Measurements from ENCODE around the gene PARD3. TPM values are rescaled to one million over a fixed set of nuclear protein-coding genes. Genes with fewer than 3 reads are reported as not detected.
"Not testable (repeated sequence)": the region's sequence is repeated elsewhere in the genome, so short reads cannot be mapped to it uniquely, and the experiment has no call there.

The PARD3 gene
- total RNA-seq, 4 donors from 2014 or later, result 39.2 to 124 (median 48.0) TPM

DNA sequence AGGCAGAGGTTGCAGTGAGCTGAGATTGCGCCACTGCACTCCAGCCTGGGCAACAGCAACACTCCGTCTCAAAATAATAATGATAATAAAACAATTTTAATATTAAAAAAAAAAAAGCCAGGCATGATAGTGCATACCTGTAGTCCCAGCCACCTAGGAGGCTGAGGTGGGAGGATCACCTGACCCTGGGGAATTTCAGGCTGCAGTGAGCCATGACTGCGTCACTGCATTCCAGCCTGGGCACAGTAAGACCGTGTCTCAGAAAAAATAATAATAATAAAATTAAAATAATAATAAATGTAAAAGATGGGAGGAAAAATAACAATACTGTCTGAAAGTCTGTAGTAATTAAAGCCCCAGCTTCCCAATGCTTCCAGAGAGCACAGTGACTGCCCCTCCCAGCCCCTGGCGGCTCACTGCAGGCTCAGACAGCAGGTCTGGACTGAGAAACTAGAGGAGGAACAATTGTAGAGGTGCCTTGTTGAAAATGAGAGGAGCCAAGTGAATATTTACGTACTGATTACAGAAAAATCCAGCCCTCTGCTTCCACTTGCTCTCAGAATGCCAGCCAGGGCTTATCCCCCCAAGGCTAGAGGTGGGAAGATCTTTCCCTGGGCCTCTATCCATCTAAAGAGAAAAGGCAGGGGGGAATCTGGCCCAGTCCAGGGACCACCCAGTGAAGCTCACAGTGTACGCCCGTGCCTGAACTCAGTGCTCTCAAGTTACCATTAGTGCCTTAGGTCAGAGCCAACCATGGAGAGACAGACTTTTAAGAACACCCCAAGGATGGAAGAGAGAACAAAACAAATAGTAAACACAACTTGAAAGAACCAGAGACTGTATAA is 112.8 kb downstream of the PARD3 start:
- TF ChIP-seq, protein P1, sequence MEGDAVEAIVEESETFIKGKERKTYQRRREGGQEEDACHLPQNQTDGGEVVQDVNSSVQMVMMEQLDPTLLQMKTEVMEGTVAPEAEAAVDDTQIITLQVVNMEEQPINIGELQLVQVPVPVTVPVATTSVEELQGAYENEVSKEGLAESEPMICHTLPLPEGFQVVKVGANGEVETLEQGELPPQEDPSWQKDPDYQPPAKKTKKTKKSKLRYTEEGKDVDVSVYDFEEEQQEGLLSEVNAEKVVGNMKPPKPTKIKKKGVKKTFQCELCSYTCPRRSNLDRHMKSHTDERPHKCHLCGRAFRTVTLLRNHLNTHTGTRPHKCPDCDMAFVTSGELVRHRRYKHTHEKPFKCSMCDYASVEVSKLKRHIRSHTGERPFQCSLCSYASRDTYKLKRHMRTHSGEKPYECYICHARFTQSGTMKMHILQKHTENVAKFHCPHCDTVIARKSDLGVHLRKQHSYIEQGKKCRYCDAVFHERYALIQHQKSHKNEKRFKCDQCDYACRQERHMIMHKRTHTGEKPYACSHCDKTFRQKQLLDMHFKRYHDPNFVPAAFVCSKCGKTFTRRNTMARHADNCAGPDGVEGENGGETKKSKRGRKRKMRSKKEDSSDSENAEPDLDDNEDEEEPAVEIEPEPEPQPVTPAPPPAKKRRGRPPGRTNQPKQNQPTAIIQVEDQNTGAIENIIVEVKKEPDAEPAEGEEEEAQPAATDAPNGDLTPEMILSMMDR (IDR thresholded peaks at IDR 0.05), result no peak
- no peak for TF ChIP-seq POLR2A (IDR thresholded peaks at IDR 0.05)
- Histone ChIP-seq H3K27ac (no peak overlapping the region), H3K4me3 (no peak overlapping the region), H3K4me1 (peaks cover 0 to 8% (median 0%) of the 10 kb centered on the region in 4 donors), H3K27me3 (no peaks in the 10 kb centered on the region), H3K36me3 (no peaks in the 10 kb centered on the region), H3K9me3 (no peaks in the 10 kb centered on the region)
- no peak for DNase-seq

DNA sequence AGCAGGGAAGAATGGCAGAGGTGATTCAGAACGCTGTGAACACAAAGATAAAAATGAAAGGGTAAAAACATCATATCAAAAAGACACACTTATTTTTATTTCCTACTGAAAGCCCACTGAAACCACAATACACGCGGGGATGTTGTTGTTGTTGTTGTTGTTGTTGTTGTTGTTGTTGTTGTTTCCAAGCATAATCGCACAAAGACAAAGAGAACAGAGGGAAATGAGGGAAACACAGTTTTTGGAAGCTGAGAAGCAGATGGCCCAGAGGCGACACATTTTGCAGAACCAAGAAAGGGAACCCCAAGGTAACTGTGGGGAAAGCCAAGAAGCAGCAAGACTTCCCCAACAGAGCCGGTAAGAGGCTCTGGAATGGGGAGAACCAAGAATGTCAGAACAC is 113.9 kb downstream of the PARD3 start:
- H3K4me1 ChIP-seq, result peaks cover 0 to 8% (median 0%) of the 10 kb centered on the region in 4 donors
- TF ChIP-seq POLR2A (IDR thresholded peaks at IDR 0.05), result no peak
- TF ChIP-seq, protein P1 (IDR thresholded peaks at IDR 0.05), result no peak

DNA sequence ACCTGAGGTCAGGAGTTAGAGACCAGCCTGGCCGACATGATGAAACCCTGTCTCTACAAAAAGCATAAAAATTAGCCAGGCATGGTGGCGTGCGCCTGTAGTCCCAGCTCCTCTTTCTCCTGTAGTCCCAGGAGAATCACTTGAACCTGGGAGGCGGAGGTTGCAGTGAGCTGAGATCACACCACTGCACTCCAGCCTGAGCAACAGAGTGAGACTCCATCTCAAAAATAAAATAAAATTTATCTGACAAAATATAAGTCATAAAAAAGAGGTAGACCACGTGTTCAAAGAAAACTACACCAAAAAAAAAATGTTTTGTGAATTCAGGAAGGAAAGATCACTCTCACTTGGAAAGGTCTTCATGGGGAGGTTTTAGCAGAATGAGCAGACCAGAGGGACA is 114.3 kb downstream of the PARD3 start:
- not testable (repeated sequence) for H3K4me1 ChIP-seq, H3K9me3 ChIP-seq, H3K27ac ChIP-seq, DNase-seq, H3K27me3 ChIP-seq, H3K36me3 ChIP-seq, H3K4me3 ChIP-seq

More for the DNA sequence above, 113.9 kb downstream of the PARD3 start:
- Histone ChIP-seq H3K27ac (no peak overlapping the region), H3K9me3 (no peaks in the 10 kb centered on the region), H3K4me3 (no peak overlapping the region), H3K27me3 (no peaks in the 10 kb centered on the region), H3K36me3 (no peaks in the 10 kb centered on the region)
- DNase-seq, result no peak

DNA sequence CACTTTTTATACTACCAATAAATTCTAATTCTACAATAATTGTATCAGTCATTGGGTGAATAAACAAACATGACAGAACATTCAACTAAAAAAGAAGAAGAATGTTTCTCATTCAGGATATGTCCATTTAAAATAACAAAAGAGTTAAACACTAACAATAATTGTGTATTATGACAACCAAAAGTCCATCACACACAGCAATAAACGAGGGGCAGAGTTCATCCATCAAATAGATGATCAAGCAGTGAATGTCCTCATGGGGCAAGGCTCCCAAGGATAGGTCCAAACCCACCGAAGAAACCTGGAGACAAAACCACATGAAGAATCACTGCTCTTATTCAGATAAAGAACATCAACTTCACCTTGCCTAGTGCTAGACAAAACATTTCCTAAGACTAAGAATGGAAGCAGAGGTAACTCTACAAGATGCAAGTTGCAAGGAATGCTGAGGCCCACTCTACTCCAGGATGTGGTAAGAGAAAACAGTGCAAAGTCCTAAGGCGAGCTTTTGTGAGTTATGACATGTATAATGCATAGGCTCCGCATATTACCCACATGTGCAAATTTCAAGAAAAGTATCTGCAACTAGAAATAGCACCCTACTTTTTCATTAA is 115.1 kb downstream of the PARD3 start:
- DNase-seq, result no peak
- H3K9me3 ChIP-seq, result no peaks in the 10 kb centered on the region
- no peak overlapping the region for H3K4me3 ChIP-seq
- no peaks in the 10 kb centered on the region for H3K36me3 ChIP-seq
- TF ChIP-seq, protein P1 (IDR thresholded peaks at IDR 0.05), result no peak
- TF ChIP-seq POLR2A (IDR thresholded peaks at IDR 0.05), result no peak
- H3K27ac ChIP-seq, result no peak overlapping the region
- no peaks in the 10 kb centered on the region for H3K27me3 ChIP-seq
- peaks cover 0 to 8% (median 0%) of the 10 kb centered on the region in 4 donors for H3K4me1 ChIP-seq

DNA sequence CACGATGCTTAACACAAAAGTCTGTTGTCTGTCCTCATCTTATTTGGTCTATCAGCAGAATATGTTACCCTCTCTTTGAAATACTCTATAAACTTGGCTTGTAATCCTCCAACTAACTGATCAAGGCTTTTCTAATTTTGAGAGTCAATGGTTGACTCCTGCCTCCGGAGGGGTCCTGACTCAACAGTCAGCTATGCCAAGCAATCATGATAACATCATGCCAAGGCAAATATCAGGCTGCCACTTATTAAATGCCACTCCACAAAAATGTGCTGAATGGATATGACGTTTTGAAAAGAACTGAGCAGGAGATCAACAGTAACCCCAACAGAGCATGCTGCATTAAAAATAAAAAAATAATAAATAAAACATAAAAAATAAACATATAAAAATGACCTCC is 116.1 kb downstream of the PARD3 start:
- Histone ChIP-seq H3K27ac (no peak overlapping the region), H3K27me3 (no peaks in the 10 kb centered on the region), H3K36me3 (no peaks in the 10 kb centered on the region), H3K4me1 (peaks cover 0 to 8% (median 0%) of the 10 kb centered on the region in 4 donors), H3K9me3 (no peaks in the 10 kb centered on the region), H3K4me3 (no peak overlapping the region)
- no peak for TF ChIP-seq POLR2A (IDR thresholded peaks at IDR 0.05)
- TF ChIP-seq, protein P1 (IDR thresholded peaks at IDR 0.05), result no peak
- no peak for DNase-seq

DNA sequence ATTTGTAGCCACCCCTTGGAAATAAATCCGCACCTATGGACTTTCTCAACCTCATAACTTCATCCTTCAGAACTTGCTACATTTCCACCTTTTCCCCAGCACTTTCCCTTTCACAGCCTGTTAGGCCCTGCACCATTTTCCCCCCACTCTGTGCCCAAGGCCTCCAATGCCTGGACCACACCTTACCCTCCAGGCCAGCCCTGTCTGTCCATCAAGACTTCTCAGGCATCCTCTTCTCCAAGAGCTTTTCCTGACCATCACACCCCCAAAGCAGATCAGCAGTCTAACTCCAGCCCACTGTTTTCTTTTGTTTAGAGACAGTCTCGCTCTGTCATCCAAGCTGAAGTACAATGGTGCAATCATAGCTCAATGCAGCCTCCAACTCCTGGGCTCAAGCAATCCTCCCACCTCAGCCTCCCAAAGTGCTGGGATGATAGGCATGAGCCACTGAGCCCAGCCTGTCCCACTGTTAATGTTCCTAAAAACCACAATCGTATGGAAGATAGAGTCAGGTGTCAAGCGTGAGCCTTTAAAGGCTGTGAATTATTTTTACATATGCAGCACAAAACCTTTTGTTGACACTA is 116.8 kb downstream of the PARD3 start:
- H3K9me3 ChIP-seq, result no peaks in the 10 kb centered on the region
- no peak overlapping the region for H3K27ac ChIP-seq
- H3K36me3 ChIP-seq, result no peaks in the 10 kb centered on the region
- no peak overlapping the region for H3K4me3 ChIP-seq
- no peak for DNase-seq
- no peaks in the 10 kb centered on the region for H3K27me3 ChIP-seq
- TF ChIP-seq, protein P1 (IDR thresholded peaks at IDR 0.05), result no peak
- no peak for TF ChIP-seq POLR2A (IDR thresholded peaks at IDR 0.05)
- H3K4me1 ChIP-seq, result peaks cover 0 to 8% (median 0%) of the 10 kb centered on the region in 4 donors

Data from Peyer's patch (tissue), 4 donors.